Astrocyte of the hippocampus (primary cell): ENCODE data around the gene TBCE.
A peak's percentile ranks its signal among the peaks of the same experiment; 100 is the strongest.

Experiments
- DNase-seq: peaks from one replicate; pipeline ENCODE4 v3.0.0; 2011; ENCODE audit warnings: low read depth, low spot score

The TBCE gene

DNA sequence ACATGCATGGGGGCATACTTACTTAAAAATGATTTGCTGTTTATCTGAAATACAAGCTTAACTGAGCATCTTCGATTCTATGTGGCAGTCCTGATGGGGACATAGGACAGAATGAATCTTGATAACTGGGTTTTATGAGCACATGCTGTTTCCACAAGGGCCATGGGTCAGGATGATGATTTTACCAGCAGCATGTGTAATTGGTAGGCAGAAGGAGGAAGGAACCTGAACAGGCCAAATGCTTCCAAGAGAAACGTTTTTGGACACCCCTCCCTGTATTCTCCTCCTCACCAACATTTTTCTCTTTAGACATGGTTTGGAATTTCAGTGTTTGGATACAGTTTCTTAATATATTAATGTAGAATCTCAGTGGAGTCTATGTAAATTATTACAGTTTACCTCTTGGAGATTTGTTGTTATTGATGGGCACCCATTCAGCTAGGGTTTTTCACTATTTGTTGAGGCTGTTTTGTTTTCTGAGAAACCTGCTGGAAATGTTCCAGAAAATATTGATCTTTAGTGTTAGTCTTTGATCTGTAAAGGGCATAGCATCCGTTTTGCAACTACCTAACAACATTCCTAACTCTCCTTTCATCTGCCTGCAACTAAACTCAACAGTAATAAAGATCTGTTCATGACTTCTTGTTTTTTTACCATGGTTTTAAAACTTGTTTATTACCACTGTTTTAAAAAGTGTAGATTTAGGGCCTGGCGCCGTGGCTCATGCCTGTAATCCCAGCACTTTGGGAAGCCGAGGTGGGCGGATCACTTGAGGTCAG lies 42.0 kb downstream of the TBCE start:
- DNase-seq: no peak

DNA sequence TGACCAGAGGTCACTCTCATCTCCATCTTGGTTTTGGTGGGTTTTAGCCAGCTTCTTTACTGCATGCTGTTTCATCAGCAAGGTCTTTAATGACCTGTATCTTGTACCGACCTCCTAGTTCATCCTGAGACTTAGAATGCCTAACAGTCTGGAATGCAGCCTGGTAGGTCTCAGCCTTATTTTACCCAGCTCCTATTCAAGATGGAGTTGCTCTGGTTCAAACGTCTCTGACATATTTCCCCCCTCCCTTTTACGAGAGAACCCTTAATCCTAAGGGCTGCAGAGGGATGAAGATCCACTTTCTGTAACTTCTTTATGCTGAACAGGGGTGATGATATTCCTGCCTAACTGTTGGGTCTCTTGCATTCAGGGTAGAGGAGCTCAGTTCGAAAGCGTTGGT lies 43.2 kb downstream of the TBCE start:
- no peak for DNase-seq

DNA sequence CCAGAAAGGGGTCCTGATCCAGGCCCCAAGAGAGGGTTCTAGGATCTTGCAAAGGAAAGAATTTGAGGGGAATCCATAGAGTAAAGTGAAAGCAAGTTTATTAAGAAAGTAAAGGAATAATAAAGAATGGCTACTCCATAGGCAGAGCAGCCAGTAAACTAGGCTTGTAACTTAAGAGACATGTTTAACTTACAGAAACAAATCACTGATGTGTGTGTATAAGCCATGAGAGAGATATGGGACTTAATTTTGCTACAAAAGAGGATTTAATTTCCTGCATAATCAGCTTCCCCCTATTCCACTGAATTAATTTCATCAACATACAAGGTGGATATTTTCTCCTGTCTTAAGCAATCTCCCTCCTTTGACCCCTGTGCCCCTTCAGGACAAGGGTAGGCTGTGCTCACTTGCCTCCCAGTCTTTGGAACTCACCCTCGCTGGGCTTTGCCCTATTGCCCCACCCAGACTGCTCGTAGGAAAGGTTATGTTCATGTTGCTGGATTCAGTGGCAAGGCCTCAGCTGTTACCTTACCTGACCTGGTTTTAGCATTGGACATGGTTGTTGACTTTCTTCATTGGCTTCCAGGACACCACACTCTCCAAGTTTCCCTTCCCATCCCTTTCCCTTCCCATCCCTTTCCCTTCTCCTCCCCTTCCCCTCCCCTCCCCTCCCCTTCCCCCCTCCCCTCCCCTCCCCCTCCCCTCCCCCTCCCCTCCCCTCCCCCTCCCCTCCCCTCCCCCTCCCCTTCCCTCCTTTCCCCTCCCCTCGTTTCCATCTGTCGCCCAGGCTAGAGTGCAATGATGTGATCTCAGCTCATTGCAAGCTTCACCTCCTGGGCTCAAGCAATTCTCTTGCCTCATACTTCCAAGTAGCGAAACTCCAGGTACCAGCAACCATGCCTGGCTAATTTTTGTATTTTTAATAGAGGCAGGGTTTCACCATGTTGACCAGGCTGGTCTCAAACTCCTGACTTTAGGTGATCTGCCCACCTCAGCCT lies 44.6 kb downstream of the TBCE start:
- no peak for DNase-seq

DNA sequence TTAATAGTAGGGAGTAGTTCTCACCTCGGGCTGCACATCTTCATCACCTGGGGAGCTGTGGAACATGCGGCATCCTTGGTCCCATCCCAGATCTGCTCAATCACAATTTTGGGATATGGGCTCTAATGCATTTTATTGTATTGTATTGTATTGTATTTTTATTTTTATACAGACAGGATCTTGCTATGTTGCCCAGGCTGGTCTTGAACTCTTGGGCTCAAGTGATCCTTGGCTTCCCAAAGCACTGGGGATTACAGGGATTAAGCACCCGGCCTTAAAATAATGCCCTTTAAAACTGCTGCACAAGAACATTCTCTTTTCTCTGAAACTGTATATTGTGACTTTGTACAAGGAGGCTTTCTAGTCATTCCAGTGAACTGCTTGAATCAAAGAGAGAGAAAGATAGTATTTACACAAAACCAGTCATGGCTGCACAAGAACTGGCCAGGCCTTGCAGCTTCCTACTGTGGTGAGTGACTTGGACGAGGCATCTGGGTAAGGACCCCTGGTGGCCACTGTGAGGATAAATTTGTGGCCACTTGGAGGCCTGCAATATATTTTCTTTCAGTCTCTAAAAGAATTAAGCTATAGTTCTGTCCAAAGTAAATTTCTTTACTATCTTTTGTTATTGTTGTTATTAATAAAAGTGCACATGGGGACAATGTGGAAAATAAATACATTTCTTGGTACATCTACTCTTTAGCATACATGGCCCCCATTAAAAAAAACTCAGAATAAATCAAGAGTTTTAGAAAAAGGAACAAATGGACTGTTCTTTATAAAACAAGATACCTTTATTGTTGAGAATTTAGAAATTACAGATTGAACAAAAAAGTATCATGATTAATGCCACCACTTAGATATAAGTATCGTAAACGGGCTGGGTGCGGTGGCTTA lies 48.0 kb downstream of the TBCE start:
- DNase-seq: peak; percentile 85

DNA sequence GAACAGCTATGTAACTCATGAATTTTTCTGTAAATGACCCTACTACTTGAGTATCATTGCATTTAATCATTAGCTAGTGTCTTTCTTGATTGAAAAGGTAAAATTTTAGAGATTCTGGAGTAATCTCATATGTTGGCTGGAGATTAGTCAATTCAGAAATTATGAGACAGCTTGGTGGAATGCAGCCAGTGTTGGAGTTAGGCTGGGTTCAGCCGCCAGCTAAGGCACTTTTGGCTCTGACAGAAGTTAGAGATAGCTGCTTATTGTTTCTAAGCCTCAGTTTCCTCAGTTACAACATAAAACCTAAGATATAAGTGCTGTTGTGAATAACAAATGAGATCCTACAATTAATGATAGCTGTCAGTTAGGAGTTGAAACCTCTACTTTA lies 49.4 kb downstream of the TBCE start:
- peak; percentile 49 for DNase-seq

DNA sequence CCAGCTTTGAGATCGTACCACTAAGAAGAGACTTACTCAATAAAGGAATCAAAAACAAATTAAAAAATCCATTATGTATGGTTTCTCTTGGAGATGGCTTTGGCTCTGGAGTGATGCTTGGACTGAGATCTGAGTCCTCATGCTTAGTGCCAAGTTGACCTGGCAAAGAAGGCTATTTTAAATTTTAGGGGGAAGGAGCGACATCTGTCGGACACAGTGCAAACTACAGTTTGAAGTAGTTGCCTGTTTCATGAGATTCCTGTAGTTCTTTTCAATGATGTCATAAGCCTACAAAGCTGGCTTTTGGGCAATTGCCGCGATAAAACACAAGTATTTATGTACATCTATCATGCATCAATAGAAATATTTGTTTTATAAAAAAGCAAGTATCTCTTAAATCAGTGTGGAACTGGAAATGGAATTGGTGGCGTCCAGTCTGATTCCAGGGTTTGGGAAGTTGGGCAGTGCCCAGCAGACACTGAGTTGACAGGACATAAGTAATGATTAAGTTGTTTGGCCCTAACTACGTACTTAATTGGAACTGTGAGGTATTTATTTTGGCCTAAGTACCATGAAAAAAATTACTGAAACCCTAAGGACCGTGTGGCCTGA lies 50.0 kb downstream of the TBCE start:
- peak; percentile 92 for DNase-seq

DNA sequence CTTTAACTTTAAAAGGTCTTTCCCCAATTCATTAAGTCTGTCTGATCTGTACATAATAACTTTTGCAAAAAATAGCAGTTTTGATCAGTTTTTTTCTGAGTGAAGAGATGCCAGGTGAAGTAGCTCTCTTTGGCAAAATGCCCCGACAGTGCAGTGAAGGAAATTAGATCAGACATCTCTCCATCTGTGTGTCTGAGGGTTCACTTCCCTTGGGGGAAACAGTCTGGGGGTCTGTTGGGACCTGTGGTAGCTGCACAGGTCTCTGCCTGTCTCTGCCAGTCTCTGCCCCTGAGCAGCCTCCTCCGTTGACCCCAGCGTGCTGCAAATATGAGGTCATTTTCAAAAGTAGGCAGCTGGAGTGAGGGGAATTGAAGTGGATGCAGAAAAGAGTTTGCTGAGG lies 54.5 kb downstream of the TBCE start:
- no peak for DNase-seq

DNA sequence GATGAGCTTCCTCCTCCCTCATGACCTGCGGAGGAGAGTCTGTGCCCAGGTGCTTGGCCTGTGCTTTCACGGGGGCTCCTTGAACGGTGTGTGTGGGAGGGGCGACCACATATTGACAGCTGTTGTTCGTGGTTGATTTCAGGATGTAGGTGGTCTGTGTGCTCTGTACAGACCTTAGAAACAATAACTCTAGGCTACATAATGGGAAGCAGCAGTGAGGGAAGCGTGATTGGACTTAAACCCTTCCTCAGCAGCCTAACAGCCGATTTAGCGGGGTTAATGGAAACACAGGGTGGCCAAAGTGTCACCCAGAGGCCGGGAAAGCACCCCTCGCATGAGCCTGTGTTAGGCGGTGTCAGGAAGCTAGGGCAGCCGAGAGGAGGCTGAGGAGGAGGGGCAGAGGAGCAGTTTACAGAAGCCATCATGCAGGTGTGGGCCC lies 56.0 kb downstream of the TBCE start:
- DNase-seq: no peak

DNA sequence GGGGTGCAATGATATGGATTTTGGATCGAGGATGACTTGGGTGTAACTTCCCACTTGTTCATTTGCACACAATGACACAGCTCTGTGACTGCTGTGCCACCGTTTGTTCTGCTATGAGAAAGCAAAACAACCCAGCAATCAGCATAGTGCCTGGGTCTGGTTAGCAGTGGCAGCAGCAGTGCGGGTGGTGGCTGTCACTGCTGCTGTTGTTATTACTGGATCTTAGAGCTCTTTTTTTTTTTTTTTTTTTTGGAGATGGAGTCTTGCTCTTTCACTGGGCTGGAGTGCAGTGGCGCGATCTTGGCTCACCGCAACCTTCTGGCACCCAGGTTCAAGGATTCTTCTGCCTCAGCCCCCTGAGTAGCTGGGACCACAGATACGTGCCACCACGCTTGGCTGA lies 56.9 kb downstream of the TBCE start:
- DNase-seq: no peak

DNA sequence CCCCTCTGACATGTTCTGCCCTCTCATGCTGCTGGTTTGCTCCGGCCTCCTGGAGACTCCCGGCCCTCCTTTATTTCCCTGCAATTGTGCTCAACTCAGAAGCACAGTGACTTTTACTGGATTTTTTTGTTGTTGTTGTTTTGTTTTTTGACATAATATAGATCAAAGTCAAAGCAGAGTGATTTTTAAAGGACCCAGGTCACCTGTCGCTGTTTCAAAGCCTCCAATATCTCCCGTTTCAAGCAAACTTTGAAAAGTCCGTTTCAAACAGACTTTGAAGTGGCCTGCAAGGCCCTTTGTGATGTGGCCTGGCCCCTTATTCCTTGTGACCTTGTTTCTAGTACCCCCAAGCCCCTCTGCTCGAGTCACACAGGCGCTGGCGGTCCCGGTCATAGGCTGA lies 58.1 kb downstream of the TBCE start:
- no peak for DNase-seq

DNA sequence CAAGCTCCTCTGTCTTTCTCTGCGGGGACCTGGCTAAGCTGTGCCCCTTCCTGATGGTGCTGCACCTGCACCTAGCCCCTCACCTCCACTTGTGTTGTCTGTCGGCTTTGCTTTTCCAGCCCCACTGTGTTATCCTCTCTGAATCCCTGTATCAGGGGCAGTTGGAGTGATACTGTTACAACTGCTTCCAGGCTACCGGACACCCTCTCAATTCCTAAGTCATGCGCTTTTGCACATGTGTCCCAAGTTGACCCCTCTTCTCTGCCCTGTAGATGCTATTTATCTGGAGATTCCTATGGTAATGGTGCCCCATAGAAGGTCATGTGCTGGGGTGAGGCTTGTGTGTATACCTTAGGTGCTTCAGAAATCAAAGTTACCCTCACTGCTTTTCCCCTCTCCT lies 58.9 kb downstream of the TBCE start:
- DNase-seq: no peak

DNA sequence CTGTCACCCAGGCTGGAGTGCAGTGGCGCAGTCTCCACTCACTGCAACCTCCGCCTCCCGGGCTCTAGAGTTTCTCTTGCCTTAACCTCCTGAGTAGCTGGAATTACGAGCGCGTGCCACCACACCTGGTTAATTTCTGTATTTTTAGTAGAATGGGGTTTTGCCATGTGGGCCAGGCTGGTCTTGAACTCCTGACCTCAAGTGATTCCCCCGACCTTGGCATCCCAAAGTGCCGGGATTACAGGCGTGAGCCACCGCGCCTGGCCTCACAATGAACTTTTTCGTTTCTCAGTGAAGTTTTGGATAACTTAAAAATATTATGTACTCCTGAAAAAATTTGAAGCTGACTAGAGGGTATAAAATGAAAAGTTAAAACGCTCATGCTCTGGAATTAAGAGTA lies 59.5 kb downstream of the TBCE start:
- DNase-seq: no peak

DNA sequence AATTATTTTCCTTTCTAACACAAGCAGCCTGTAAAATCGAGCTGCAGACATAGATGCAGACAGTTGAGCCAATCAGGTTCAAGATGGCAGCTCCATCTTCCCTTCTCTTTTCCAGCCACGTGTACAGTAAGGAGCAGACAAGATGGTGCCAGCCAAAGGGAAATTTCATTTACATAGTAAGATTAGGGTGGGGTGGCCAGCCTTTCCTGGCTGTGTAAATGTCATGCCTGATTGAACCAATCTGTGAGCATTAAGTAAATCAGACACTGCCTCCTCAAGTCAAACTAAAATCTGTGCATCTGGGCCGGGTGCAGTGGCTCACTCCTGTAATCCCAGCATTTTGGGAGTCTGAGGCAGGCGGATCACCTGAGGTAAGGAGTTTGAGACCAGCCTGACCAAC lies 60.2 kb downstream of the TBCE start:
- no peak for DNase-seq

DNA sequence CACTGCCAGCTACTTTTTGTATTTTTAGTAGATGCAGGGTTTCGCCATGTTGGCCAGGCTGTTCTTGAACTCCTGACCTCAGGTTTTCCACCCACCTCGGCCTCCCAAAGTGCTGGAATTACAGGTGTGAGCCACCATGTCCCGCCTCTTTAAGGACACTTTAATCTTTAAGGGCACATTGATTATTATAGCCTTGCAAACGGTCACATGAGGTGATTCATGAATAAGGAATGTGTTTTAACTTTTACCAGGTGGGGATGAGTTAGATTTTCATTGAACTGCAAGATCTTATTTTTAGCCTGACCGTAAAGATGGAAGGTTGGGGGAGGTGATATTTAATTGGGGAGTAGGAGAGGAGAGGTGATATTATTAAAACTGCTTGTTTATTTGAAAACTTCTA lies 61.9 kb downstream of the TBCE start:
- DNase-seq: no peak

DNA sequence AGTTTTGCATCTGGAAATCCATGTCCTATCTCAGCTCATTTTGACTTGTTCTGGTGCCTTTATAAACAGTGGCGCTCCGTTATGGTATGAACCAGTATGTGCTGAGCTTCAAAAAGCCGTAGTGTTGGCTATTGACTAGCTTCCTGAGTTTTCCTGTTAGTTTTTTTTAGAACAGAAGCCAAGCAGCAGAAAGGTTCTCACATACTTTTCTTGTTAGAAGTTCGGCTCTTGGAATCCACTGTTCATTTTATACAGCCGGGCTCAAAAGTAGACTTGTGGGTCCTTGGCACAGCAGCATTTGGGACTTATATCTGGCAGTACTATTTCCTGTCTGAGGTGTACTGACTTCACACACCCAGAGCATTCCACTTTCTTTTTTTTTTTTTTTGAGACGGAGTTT lies 63.8 kb downstream of the TBCE start:
- peak; percentile 69 for DNase-seq

DNA sequence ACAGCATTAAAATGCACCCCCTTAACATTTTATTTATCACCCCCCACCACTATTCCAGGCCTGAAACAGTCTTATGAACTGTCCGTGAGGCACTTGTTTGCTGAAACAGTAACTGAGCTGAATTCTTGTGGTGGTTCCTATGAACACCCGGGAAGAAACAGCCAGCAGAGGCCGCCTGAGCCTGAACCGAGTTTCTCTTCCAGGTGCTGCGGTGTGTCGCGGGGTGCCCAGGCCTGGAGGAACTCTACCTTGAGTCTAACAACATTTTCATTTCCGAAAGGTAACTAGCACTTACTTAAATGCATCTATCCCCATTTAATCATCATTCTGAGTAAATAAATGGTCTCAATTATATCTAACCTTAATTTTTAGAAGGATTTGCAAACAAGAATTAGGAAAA lies 66.8 kb downstream of the TBCE start:
- DNase-seq: no peak

DNA sequence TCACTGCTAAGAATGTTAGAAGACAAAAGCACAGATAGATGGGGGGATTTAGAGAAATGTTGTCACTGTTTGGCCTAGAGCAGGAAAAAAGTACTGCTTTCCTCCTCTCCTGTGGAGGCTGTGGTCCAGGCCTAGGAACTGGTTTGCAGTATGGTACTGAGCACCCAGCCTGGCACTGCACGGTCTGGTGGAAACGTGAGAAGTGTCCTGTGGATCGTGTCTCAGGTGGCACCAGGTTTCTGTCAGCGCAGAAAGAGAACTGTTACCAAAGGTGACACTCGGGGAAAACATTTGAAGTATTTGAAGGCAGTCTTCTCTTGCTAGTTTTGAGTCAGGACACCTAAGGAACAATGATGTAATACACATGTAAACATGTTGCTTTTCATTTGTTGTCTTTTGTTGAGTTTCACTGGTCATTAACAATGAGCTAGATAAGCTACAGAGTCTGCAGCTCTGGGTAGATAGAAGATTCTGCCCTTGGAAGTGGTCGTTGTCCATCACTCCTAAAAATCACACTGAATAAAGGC lies 74.0 kb downstream of the TBCE start:
- no peak for DNase-seq

DNA sequence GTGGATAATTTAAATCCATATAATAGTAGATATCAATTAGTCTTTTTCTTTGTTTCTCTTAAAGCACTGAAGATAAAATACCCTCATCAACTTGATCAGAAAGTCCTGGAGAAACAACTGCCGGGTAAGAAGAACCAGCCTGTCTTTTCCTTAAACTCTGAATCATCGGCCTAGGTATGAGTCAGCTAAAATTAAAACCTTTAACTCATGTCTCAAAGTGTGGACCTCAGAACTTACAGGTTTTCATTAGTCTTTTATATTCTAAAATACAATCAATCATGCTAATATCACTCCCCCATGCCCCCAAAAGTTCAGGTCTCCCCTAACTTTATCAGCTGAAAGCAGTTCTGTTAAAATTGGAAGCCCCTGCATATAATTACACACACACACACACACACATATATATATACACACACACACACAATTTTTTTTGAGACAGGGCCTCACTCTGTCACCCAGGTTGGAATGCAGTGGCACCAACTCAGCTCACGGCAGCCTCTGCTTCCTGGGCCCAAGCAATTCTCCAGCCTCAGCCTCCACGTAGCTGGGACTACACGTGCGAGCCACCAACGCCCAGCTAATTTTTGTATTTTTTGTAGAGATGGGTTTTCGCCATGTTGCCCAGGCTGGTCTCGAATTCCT lies 75.7 kb downstream of the TBCE start:
- peak; percentile 67 for DNase-seq

DNA sequence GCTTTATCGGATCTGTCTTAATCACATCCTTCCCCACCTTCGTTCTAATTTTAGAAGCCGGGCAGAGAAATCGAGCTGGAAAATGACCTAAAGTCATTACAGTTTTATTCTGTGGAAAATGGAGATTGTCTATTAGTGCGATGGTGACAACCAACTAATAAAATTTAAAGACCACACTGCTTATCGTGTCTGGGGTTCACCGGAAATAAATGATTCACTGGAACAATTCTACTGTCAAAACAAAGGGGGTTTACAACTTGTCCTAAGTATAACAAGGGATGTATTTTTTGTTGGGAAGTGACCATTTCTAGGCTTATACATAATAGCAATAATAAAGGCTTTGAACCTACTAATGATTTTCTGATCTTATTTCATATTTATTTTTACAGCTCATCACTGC lies 81.4 kb downstream of the TBCE start:
- DNase-seq: no peak

DNA sequence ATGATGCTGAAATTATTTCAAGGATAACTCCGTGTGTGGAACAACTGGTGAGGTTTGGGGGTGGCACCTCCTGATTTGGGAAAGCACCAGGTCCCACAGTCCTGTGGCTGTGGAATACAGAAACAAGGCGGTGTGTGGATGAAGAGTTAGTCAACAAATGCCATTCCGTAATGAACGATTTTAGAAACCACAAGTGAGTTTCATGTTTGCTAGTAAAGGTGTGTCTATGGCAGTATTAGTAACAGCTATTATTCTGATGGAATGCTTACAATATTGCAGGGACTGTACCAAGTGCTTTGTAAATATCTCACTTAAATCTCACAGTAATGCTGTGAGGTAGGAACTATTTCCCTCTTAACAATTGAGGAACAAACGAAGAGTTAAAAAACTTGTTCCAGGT lies 83.2 kb downstream of the TBCE start:
- DNase-seq: no peak
